ENCODE measurements around the gene ANKRD7.
A peak's percentile ranks its signal among the peaks of the same experiment; 100 is the strongest.

The ANKRD7 gene, protein sequence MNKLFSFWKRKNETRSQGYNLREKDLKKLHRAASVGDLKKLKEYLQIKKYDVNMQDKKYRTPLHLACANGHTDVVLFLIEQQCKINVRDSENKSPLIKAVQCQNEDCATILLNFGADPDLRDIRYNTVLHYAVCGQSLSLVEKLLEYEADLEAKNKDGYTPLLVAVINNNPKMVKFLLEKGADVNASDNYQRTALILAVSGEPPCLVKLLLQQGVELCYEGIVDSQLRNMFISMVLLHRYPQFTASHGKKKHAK

DNA sequence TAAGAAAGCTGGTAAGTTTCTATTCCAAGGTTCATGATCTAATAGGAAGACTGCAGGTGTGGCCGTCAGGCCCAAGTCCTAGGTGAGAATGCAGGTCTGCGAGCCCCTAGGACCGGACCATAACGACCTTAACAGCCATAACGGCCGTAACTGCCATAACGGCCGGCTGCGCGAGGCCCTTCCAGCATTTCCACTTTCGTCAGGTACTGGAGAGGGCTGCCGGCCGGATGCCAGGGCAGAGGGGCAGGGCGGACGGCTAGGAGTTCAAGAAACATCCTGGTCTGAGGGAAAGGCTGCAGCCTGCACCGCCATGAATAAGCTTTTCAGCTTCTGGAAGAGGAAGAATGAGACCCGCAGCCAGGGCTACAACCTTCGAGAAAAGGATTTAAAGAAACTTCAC is at the start of gene ANKRD7:
Gene ANKRD7 (plus strand): TSS at position 184 of the 400 bp plus-strand sequence. CDS start 127 bp downstream, at position 311.
- DNase-seq, result no peak

DNA sequence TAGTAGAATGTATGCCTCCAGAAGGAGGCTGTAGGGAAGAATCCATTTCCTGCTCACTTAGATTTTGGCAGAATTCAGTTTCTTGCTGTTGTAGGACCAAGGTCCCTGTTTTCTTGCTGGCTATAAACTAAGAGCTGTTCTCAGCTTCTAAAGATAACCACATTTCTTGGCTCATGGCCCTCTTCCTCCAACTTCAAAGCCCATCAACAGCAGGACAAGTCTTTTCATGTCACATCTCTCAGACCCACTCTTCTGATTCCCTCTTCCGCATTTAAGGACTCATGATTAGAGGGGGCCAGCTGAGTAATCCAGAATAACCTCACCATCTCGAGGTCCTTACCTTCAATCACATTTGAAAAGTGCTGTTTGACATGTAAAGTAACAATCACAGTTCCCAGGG is 48.8 kb upstream of the ANKRD7 start:
- DNase-seq, result no peak

DNA sequence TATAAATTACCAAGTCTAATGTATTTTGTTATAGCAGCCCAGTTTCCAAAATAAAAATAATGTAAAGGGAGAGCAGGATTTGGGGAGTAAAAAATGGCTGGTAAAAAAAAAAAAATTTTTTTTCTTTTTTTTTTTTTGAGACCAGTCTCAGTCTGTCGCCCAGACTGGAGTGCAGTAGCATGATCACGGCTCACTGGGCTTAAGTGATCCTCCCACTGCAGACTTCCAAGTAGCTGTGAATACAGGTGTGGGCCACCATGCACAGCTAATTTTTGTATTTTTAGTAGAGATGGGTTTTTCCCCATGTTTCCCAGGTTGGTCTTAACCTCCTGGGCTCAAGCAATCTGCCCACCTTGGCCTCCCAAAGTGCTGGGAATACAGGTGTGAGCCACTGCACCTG is 45.3 kb upstream of the ANKRD7 start:
- no peak for DNase-seq

DNA sequence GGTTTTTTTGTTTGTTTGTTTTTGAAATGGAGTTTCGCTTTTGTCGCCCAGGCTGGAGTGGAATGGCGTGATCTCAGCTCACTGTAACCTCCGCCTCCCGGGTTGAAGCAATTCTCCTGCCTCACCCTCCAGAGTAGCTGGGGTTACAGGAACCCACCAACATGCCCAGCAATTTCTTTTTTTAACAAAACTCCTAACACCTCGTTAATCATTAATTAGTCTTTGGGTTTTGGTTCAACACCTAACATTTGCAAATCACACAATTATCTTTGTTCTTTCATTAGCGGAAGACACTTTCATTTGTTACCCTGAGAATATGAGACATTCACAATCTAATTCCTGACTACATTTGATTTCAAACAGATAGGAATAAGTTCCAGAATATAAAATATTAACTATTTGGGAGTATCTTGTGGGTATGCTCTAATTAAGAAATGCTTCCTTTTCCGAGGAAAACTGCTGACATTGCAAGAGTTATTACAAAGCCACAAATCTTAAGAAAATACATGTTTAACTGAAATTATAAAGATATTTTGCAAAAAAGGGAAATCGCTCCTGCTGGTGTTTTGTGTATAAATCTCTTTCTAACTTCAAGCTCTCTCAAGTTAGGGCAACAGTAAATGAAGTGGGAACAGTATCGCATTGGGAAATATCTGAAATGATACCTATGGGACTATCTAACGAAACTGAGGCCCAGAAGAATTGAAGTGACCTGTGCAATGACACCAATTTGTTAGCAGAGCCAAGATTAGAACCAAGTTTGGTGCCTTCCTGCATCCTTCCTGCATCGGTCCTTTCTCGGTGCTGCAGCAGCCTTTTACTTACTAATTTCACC is 41.7 kb upstream of the ANKRD7 start:
- DNase-seq, result no peak

DNA sequence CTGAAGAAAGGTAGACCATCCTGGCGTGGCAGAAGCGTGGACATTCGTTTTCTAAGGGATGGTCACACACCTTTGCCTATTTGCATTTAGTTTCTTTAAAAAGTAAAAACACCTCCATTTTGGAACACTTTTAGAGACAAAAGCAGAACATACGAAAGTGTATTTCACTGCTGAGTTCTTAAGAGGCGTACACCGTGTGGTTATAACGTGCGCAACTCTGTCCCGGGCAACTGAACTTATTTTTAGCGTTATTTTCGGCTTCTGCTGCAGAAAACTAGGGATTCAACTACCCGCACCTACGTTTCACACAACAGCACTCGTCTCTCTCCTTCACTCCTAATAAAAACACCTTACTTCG is 41.1 kb upstream of the ANKRD7 start:
- peak in 1 of 2 donors; percentile 38 for DNase-seq

DNA sequence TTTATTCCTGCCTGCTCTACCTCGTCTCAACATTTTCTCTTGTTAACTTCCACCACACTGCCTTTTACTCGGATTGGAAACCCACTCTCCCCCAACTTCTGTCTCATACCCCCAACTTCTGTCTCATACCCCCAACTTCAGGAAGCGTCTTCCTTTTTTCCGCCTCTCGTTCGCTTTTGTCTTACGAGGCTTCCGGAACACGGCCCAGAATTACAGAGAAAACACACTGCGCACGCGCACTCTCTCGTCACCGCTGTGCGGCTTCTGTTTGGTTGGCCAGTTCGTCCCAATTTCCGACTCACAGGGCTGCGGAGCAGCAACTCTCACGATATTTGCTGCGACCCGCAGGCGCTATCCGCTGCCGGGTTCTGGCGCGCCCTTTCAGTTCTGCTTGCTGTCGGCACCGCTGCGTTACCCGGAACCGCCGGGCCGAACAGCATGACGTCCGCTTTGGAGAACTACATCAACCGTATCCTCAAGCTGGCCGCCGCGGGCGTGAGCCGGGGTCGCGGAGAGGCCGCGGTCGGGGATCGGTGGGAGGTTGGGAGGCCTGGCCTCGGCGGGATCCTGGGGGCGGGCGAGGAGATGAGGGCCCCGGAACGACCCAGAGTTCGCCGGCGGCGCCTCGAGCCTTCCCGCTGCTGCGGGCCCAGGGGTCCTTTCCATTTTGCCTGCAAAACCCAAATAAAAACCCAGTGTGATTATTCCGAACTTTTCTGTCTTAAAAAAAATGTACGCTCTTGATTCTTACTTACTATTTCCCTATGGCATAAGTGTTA is 40.5 kb upstream of the ANKRD7 start, which contains the start of gene LSM8:
Gene LSM8 (plus strand): TSS at position 379 of the 779 bp plus-strand sequence. CDS start 60 bp downstream, at position 439.
- DNase-seq, result peak; percentile 84 to 98

DNA sequence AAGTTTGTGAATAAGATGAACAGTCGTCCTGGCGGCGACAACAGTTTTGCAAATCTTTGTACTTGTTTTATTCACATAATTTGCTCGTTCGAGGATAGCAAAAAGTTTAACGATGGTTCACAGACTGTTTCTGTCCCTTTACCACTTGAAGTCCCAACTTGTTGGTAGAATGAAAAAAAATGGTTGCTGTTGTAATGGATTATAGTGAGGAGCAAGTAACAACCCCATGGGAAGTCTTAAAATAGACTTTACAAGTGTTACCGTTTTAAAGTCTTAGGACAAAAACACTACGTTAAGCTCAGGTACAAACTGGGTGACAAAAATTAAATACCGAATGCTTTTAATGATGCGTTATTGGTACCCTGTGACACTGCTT is 40.0 kb upstream of the ANKRD7 start:
- peak in 1 of 2 donors; percentile 23 for DNase-seq

DNA sequence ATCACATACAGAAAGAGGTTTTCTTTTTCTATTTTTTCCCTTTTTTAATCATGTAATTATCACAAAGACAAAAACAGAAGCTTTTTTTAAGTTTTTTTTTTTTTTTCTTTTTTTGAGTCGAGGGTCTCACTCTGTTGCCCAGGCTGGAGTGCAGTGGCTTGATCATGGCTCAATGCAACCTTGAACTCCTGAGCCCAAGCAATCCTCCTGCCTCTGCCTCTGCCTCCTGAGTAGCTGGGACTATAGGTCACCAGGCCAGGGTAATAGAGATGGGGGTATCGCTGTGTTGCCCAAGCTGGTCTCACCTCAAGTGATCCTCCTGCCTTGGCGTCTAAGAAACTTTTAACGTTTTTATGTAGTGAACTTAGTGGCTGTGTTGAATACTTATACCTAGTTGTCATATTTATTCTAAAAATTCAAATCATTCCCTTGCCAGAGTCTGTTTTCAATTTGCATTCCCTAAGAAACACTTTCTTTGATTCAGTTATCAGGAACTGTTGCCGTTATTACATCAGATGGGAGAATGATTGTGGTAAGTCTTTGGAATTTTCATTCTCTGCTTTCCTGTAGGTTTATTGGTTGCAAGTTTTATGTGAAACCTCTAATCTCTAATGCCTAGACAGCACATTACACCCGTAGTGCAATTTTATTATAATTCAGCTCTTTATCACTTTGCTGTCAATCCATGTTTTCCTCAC is 39.2 kb upstream of the ANKRD7 start:
- DNase-seq, result no peak

DNA sequence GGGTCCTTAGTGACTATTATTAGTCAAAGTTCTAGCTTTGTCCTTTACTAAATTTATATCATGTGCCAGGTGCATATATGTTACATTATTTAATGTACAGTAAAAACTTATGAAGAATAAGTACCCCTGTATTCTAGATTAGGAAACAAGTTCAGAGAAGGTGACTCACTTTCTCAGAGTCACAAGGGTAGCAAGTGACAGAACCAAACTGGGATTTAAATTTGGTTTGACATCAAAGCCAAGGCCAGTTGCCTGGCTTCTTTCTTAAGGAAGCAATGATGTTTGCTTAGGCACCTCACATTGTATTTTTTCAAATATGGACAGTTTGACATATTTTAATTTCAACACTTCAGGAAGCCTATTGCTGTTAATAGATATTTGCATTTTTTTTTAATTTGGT is 38.0 kb upstream of the ANKRD7 start:
- DNase-seq, result no peak

DNA sequence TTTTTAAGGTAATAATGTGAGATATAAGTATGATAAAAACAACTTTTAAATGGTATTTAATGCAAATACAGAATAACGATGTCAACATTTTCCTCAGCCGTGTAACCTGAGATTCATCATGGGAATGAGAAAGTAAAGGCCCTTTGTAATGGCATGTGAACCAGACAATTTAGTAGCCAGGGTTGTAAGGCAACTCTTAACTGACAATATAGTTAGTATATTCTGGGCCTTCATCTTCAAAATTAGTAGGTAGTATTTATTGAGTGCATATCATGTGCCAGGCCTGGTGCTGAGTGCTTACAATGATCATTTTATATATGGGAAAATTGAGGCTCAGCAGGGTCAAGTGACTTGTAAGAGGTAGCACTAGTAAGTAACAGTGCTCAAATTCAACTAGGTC is 29.9 kb upstream of the ANKRD7 start:
- DNase-seq, result no peak

DNA sequence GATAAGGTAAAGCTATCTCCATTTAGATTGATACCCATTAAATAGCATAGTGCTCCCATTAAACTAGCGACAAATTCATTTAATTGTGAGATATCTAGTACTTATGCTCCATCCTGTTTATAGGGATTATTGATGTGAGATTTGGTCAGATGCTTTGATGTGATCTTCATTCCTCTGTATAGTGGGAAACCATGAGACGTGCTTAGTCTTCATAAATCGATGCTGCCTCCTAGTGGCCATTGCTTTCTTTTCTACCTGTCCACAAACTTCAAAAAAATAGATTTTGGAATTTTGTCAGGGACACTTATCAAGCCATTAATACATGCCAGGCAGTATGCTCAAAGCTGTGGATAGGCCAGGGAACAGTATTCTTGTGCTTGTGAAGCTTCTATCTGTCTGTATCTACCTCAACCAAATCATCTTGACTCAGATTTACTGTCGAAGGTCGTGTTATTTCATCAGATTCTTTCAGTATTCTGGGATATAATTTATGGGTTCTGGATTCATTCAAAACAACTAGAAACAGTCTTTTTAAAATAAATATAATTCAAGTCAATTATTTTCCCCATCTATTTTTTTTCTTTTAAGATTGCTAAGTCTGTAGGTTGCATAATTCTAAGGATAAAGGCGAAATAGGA is 28.5 kb upstream of the ANKRD7 start:
- DNase-seq, result peak in 1 of 2 donors; percentile 23

DNA sequence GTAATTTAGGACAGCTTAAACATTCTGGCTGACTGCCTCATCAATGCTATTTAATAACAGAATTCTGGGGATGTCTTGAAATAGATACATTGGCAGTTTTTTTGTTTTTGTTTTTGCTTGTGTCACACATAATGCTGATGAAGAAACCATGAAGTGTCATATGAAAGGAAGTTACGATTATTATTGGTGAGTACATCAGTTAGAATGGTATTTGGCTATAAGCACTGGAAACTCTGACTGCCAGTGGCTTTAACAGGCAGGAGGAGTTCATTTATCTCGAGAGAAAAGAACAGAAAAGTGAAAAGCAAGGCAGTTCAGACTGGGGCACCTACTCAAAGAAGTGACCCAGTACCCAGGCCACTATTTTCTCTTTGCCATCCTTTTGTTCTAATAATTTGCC is 22.4 kb upstream of the ANKRD7 start:
- DNase-seq, result no peak

DNA sequence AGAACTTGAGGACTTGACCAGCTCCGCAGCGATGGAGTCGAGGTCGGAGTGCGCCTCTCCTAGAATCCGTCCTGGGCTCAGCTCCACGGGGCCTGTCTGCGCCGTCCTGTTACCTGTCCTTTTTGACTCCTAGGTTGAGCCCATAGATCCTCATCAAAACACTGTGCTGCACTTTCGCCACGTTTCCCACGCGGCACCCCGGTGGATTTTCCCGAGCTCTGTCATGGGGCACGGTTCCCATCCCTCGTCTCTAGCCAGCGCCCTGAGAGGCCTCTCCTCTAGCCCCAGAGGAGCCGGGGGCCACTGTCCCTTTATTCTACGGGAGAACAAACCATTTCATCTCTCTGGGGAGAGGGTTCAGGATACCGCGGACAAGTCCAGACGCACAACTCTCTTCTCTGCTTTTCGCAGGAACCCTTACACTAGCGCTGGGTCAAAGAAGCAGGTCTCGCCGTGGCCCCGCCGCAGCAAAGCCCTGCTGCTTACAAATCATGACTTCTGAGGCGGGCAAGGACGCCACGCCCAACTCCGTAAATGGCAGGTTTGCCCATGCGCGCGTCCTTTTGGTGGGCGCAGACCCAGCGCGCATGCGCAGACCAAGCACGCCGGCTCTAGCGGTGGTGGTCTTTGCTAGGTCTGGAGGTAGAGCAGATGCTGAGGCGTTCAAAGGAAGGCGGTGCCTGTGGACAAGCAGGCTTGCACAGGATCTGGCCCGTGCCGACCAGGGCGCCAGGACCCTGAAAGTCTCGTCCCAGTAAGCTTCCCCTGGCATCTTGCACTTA is 10.3 kb upstream of the ANKRD7 start:
- DNase-seq, result peak in 1 of 2 donors; percentile 37

DNA sequence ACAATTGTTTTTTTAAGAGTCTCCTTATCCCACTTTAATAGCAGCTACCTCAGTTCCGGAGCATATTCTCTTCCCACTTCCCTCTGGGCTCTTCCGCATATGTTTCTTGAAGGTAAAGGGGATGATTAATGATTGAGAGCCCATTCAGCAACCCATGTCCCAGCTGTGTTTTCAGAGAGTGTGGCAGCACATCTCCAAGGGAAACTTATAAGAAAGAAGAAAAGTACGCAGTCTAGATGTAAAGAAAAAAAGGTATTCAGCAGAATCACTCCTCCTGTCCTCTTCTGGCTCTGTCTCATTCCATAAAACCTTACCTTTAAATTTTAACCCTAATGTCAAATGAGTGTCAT is 9.7 kb upstream of the ANKRD7 start:
- no peak for DNase-seq

DNA sequence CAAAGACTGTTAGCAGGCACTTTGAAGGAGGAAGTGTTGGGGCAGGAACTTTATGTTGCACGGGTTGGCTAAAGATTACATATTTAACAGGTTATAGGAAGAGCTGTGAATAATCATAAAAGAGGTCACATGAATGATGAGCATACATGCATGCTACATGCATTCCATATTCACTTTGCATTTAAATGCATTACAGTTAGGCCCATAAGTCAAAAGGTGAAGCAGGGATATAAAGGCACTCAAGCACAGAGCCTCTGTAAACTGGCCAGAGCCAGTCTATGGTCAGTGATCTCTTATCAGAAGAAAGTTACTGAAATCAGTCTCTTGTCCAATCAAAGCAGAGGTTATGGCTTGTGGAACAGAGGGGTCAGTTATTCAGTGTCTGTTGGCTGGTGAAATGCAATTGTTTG is 7.3 kb upstream of the ANKRD7 start:
- no peak for DNase-seq

DNA sequence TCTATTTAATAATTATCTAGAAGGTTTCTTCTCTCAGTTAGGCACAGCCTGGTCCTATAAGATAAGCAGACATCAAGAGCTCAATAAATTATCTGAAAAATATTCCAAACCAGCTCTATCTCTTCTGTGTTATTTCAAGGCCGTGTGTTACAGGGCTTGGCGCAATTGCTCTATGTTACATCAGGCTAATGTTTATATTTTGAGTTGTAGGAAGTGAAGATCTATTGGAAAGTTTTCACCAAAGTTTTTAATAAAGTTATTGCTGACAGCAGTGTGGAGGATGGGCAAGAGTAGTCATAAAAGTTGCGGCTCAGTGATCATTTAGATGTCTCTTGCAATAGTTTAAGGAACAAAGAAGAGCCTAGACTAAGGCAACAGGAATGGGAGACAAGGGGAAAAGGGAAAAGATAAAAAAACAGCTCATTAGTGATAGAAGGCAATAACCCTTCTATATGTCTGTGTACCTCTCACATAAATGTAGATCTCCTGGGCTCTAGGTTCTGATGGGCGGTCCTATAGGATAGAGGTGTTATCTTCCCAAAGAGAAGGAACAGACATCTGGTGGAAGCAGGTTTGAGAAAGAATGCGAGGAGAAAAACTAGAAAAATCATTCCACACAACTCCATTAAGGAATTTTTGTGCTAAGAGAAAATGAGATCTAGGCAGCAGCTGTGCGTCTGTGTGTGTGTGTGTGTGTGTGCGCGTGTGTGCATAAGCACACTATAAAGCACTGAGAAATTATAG is 5.9 kb upstream of the ANKRD7 start:
- DNase-seq, result no peak

DNA sequence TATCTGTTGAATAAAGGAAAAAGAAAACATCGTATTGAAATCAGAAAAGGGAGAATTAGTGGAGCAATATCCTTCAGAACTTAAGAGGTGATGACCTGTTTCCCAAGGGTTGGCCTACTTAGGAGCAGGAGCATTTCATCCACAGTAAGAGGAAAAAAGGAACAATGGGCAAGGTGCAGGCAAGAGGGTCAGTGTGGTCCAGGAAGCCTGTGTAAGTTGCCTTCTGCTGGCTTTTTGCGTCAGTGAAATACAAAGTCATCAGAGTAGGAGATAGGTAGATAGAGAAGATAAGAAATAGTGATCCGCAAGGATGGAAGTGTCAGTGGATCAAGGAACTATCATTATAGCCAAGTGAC is 5.4 kb upstream of the ANKRD7 start:
- no peak for DNase-seq

DNA sequence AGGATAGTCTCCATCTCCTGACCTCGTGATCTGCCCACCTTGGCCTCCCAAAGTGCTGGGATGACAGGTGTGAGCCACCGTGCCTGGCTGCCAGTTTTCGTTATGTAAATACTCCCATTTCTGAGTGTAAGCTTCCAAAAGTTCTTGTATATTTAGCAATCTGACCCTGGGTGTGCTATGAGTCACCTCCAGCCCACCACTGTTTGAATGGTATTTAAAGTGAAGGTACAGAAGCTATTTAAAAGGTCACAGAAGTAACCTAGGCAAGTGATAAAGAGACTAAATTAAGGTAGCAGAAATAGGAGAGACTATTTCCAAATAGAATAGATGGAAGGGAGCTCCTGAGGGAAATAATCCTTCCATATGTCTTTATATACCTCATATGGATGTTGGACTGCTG is 3.9 kb upstream of the ANKRD7 start:
- DNase-seq, result no peak

DNA sequence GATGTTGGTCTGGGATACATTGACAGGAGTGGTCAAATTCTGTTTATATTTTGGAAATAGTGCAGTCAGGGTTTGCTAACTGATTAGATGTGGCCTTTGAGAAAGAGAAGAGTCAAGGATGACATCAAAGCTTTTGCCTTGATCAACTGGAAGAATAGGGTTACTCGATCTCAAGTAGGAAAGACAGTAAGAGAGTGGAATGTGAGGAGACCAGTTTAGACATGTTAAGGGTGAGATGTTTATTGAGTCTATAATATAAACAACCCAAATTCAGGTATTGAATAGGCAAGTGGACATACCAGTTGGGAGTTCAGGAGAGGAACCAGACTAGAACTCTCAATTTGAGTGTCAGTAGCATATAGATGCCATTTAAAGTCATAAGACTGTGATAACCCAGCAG is 1.9 kb upstream of the ANKRD7 start:
- DNase-seq, result no peak

DNA sequence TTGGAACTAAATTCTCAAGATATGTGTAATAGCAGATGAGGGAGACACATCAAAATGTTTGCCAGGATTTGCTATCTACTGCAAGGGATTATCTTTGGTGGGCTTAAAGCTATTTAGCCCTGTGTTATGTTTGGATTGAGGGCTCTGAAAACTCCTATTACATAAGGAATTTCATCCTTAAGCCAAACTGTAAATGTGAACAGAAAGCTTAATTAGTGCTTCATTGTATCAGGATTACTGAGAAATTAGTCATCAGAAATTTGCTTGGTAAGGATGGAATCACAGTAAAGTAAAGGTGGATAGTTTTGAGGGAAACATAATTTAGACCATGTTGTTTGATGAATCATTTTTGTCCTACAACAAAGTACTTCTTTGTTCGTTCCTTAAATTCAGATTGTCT is 8.3 kb downstream of the ANKRD7 start:
- no peak for DNase-seq

DNA sequence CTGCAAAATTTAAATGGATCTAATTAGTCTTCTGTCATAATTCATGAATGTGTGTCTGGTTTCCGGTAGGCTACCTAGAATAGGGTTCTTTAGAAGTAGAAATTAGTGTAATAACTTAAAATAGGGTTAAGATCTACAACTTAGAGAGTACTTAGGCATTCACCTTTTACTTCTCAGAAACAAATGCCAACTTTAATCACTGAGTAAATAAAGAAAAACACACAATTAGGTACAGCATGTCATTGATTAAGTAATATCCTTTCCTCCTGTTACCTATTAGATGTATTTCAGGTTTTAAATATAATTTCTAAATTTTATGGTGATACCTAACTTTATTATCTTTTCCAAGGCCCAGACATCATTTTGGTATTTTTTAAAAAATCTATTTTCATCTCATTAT is 9.3 kb downstream of the ANKRD7 start:
- no peak for DNase-seq

Data from bone marrow (tissue), 2 donors.